Activated CD8-positive, alpha-beta memory T cell treated with anti-CD3 and anti-CD28 coated beads, Interleukin-2, amount 50 U/mL, for 4 hours (primary cell): ENCODE results near the gene EPX.

ENCODE experiments used
- DNase-seq: peaks from one replicate; pipeline ENCODE4 v3.0.0-alpha.2; 2020

Gene EPX

DNA sequence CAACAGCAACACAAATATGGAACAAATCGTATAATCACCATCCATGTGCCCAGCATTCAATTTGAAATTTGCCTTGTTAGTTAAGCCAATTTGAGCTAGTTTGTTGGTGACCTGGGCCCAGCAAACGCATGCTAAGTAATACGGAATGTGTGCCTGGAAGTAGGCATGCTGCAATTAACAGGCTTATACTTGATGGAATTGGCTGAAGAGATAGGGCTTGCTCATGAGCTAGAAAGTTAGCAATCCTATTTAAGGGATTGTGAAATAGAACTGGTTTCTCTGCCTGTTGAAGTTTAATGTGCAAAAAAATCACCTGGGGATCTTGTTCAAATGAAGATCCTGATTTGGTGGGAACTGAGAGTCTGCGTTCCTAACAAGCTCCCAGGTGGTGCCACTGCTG lies 37.4 kb downstream of the EPX start:
- DNase-seq: no peak

DNA sequence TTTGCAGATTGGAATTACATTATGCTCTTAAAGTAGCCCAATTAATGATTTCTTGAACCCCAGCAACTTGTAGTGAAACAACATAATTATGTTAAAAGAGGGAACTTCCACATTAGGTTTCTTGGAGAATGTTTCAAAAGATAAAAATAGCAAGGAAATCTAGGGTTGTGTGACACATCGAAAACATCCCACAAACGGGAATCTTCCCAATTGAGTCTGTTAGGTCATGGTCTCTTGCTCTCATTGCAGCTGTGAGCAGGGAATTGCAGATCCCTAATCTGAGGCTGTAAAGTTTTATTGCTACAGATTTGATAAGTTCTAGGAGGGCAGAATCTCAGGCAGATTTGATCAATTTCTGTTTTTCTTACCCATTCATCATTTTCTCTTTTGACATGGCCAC lies 39.1 kb downstream of the EPX start:
- no peak for DNase-seq

DNA sequence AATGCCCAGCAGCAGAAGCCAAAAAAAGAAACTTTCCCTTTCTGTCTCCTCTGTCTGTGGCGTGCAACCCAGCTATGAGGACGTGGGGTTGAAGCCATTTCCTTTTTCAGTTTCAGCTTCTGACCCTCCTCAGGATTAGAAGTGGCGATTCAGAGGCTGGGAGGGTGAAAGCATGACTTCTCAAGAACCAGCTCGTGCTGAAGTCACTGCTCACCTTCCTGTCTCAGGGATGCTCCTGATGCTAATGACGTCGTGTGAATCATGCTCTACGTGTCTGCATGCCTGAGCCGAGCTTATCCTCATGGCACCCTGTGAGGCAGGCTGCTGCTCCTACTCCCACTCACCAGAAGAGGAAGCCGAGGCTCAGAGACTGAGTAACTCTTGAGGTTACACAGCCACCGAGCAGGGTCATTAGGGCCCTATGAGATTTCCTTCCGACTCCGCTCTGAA lies 40.2 kb downstream of the EPX start:
- DNase-seq: no peak

DNA sequence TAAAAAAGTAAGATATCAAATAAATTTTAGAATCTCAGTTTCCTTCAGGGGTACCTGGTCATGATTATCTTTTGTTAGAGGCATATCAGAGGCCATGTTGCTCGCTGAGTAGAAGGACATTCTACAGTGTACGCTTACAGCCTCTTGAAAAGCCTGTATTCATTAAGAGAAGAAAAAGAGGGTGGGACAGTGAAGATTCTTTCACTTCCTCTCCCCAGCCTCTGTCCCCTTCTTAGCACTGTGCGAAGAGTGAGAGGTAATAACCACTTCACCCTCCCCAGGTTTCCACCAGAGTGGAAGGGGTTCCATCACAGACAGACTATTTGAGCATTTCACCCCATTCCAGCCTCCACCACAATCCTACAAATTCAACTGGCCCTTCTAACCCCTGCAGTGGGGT lies 41.0 kb downstream of the EPX start:
- DNase-seq: no peak

DNA sequence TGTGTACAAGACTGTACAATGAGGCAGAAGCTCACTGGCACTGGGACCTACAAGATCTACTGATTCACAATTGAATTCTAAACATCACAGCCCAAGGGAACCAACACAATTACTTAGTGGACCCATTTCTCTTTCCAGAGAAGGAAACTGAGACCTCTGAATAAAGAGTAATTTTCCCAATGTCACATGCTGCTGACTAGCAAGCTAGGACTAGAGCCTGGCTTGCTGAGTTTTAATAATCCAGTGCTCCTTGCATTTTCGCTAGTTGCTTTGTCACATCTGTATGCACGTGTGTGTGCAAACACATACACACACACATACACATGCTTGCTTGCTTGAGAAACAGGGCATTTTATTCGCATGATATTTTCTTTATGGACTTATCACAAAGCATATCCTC lies 42.0 kb downstream of the EPX start:
- DNase-seq: no peak

DNA sequence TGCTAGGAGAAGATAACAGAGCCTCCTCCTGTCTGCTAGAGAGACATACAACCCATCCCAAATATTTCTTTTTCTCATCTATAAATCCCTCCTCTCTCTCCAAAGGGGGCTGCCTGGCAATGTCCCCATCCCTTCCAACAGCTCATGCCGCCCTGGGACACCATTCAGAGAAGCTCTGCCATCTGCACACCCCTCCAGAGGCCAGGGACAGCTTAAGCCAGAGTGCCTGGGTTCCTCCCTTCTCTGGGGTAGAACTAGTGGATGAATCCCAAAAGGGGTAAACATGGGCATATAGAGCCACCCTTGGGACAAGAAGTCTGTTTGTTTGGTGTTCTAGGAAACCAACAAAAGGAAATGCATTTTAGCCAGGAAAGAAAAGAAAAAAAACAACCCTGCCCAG lies 43.3 kb downstream of the EPX start:
- no peak for DNase-seq

DNA sequence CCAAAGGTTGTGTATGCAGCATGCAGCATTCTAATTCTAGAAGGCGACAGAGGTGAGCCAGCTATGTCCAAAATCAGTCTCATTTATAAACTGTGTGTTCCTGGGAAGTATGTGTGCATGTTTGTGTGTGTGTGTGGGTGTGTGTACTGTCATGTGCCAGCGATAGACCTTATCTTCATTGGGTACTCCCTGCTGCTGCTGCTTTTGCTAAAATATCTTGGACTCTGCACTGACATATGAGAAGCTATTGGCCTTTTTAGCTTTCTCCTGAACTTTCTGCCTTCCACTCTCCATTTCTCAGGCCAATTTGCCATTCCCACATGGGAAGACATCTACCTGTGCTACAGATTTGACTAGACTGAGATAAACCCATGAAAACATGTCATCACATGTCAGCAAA lies 43.9 kb downstream of the EPX start:
- no peak for DNase-seq

DNA sequence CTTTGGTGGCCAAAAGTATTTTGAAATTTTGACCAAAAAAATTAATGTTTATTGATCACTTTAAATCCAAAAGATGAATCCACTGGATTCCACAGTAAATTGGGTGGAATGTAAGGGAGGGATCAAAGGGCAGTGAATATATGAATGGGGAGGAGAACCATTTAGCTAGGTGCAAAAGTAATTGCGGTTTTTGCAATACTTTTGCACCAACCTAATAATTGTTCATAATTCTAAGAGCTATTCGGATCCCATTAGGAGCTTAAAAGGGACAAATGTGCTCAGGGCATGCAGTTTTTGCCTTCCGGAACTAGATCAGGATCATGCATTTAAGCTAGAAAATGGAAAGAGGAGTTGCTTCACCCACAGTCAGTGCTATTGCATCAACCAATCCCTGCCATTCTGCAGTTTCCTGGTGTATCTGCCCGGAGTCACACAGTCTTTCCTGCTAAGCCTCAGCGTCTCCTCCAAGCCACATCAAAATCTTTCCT lies 45.7 kb downstream of the EPX start, which contains the start of gene LPO:
TSS of gene LPO (plus strand) at position 438 of the 488 bp plus-strand sequence. CDS start 4,396 bp downstream, outside the sequence.
- no peak for DNase-seq

DNA sequence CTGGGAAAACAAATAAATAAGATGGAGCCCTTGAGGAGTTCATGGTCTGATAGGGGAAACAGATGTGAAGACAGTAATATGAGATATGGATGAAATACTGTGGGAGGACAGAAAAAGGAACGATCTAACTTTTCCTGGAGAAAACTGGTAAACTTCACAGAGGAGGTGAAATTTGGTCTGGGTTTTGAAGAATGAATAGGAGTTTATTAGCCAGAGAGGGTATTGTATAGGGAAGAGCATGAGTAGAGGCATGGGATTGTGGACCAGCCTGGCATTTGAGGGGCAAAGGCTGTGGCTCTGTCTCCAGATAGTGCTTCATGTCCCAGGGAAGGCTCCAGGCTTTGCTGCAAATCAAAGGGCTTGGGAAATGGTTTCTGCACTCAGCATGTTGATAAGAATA lies 47.5 kb downstream of the EPX start:
- DNase-seq: no peak

DNA sequence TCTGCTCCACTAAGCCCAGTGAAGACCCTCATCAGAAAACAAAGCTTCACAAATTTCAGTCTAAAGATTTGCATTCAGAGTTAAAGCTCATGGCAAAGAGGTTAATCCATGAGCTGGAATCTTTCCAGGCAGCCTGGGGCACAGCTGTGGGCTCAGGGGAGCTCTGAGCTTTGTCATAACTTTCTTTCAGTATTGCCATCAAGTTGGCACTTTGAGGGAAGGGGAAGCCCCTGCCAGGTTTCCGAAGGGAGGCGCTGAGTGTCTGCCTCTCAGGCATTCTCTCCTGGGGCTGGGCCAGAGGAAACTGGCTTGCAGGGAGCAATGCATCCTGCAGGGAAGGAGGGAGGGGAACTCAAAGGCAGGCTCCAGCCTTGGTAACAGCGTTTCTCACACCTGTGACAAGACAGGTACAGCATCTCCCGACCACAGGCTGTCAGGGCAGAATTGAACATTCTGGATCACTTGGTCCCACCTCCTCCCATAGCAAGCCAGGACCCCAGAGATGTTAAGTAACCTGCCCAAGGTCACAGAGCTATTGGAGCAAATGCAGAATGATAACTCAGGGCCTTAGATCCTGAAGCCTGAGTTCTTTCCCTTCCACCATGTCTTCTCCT lies 49.8 kb downstream of the EPX start:
- DNase-seq: no peak

DNA sequence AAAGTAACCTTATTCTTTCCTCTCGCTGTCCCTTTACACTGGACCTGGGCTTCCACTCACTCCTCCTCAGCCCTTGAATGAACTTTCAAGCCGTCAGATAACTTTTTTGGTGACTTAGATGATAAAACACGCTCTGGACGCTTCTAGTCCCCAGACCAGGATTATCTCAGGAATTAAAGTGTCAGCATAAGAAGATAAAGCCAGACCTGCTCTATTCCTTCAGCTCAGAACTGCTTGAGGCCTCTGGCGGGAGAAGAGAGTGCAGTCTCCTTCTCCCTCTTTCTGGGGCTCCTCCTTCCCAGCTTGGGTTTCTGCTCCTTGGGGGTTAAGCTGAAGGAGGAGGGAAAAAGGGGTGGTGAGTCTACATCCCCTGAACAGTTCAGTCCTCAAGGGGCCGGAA lies 52.4 kb downstream of the EPX start:
- DNase-seq: no peak

DNA sequence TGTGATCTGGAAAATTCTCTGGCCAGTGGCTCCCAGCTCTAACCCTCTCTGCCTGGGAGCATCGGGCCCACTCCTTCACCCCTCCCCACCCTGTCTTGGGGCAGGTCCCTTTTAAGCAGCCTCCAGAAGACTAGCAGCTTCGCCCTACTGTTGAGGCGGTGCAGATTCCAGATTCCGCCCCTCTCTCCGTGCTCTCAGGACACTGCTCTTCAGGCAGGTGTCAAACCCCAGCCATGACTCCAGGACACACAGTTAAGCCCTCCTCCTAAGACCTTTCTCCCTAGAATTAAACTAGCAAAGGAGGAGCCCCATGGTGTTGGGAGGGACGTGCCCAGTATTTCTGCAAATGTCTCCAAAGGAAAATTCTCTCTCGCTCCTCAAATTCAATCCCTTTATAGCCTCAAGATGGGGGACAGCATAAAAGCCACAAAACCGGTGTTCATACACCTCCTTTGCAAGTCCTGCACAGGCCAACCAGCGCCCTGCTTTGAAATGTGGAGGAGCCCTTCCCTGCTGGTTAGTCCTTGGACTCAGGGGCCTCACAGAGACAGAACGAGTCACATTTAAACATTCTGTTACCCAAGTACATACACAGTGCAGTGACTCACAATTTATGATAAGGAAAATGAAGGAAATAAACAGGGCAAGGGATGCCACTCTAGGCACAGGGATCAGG lies 53.0 kb downstream of the EPX start:
- no peak for DNase-seq

DNA sequence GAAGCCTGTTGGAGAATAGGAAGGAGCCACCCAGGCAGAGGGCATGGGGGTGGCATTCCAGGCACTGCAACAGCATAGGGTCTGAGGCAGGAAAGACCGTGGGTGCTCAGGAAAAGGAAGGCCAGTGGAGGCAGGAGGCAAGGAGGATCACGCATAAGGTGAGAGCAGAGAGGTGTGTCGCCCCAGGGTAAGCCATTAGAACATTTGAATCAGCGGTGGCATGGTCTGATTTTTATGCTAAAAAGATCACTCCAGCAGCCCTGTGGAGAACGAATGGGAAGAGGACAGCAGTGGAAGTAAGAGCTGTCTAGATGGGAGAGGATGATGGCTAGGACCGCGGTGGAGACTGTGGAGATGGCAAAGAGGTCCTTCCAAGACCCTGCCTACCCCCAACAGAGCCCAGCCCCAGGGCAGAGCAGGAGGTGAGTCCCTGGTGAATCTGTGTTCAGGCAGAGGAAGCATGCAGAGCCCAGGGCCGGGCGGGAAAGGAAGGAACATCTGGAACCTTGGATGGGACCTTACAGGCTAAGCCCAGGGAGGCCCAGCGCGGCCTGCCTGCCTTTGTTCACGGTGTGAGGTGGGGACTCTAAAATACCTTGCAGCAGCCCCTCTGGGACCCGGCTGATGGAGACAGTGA lies 53.7 kb downstream of the EPX start:
- no peak for DNase-seq

DNA sequence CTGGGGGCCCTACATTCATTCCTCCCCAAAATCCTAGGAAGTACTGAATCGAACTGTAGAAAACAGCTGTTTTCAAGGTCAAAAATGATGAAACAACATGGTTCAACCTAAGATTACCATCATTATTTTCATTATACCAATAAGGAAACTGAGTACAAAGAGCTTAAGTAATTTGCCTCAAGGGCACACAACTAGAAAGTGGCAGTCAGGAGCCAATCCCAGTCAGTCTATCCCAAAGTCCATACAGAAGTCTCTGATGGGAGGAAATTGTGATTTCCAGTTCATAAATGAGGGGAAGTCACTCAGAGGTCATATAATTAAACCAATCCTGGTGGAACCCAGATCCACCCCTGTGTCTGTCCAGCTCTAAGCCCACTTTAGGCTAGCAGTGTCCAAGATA lies 54.3 kb downstream of the EPX start:
- DNase-seq: no peak

DNA sequence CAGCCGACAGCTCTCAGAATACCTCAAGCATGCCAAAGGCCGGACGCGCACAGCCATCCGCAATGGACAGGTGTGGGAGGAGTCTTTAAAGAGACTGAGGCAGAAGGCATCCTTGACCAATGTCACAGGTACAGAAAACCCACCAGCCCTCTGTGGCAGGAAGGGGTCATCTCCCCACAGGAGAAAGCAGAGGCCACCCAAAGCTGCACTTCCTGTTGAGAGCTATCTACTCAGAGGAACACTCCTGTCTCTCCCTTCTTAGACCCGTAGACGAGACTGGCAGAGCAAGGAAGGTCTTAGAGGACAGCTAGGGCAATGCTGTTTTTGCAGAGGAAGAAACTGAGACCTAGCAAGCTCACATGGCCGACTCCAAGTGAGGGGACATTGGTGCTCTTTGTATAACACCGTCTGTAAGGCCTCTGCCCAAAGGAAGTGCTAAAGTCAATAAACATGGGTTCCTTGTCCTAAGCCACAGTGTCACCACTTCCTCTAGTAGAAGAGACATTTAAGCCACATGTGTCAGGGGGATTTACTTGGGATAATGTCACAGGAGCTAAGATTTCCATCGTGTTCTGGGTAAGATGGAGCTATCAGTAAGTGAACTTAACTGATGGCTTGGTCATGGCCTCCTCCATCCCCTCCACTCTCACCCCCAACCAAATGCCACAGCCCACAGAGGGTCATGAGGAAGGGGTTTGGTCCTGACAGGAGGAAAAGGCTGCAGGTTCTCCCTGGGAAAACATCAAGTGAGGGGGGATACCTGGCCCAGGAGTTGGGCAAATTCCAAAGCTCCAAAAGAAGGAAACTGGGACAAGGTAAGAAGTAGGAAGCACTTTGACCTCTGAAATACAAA lies 55.2 kb downstream of the EPX start:
- no peak for DNase-seq

DNA sequence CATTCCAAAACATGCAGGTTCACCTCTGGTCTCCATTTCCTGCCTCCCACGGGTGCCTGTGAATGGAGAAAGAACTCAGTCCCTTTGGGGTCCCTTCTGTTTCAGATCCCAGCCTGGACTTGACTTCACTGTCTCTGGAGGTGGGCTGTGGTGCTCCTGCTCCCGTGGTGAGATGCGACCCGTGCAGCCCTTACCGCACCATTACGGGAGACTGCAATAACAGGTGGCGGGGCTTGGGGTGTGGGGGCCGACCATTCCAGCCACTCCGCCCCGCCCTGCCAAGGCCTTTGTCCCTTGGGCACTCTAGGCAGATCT lies 56.4 kb downstream of the EPX start:
- no peak for DNase-seq

DNA sequence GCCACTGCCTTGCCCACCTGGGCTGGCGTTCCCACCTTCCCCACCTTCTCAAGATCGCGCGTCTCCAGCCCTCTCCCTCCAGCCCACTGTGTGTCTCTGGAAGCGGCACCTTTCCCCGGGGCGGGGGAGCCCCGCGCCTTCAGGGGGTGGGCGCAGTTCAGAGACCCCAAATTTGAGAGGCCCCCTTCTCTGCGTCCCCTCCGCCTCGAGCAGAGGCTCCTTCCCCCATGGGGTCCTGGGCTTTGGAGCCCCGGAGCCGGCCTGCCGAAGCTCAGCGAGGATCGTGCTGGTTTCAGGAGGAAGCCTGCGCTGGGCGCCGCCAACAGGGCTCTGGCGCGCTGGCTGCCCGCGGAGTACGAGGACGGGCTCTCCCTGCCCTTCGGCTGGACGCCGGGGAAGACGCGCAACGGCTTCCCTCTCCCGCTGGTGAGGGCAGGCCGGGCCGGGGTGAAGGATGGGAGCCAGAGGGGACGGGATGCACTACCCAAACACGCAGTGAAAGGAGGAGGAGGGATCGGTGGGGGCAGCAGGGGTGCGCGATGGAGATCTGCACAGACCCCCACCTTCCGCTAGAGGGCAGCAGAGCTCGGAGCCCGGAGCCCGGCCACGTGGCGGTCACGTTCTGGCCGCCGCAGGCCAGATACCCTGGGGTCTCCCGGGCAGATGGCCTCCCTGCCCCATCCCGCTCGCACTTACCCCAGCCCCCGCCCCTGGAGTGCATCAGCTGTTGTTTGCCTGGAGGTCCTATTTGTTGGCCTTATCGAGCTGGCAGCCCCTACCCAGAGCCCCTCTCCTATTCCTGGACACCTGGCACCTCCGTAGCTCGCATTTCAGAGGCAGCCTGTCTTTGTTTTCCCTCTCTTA lies 57.0 kb downstream of the EPX start:
- DNase-seq: peak; percentile 82

DNA sequence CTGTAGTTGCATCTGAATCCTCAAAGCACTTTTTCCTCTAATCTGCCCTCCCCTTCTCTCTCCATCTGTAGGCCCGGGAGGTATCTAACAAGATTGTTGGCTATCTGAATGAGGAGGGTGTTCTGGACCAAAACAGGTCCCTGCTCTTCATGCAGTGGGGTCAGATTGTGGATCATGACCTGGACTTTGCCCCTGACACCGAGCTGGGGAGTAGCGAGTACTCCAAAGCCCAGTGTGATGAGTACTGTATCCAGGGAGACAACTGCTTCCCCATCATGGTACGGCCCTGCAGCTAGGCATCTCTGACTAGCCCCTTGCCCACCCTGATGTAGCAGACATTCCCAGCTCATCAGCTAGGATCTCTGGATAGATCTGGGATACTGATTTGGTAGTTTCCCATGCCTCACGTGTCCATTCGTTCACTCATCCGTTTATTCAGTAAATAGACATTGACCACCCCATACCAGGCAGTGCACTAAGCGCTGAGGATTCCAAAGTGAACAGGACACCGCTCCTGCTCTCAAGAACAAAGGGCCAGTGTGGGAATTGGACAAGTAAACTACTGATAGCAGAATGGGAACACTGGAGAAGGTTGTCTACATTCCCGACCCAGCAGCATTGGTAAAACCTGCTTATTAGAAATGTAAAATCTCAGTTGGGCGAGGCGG lies 58.0 kb downstream of the EPX start:
- no peak for DNase-seq

DNA sequence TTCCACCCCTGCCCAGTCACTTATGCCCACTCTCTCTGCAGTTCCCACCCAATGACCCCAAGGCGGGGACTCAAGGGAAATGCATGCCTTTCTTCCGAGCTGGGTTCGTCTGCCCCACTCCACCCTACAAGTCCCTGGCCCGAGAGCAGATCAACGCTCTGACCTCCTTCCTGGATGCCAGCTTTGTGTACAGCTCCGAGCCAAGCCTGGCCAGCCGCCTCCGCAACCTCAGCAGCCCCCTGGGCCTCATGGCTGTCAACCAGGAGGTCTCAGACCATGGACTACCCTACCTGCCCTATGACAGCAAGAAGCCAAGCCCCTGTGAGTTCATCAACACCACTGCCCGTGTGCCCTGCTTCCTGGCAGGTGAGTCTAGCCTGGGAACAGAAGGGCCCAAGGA lies 59.6 kb downstream of the EPX start:
- DNase-seq: no peak

DNA sequence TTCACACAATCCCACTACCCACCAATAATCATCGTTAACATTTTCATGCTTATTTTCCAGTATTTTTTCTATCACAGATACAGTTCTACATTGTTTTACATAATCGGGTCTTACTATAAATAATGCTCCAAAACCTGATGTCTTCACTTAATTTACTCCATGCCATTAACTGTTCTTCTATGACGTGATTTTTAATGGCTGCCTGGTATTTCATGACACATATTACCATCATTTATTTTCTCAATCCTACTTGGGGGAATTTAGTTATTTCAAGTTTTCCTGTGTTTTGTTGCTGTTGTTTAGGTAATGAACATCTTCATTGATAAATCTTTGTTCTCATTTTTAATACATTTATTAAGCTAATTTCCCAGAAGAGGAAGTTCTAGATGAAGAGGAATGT lies 60.6 kb downstream of the EPX start:
- DNase-seq: no peak
